ENCODE data around the gene ACADVL.

Gene ACADVL

GRCh38 chr17:7222093-7222971, 2.6 kb downstream of the ACADVL start:
- no peak overlapping the region for H3K4me3 ChIP-seq (ENCODE audit: low read depth, low read length)
- no peak for DNase-seq (ENCODE audit: low read depth, low spot score)
- TF ChIP-seq CTCF (IDR thresholded peaks at IDR 0.05; ENCODE audit: low read depth, low read length) = no peak
- in situ Hi-C loops (cut with HindIII; ENCODE audit: low sequenced_read_pairs) = no loop called here

GRCh38 chr17:7222972-7223292, 3.2 kb downstream of the ACADVL start:
- no peak for TF ChIP-seq CTCF (IDR thresholded peaks at IDR 0.05; ENCODE audit: low read depth, low read length)
- in situ Hi-C loops (cut with HindIII; ENCODE audit: low sequenced_read_pairs) = no loop called here
- DNase-seq (ENCODE audit: low read depth, low spot score) = no peak
- no peak overlapping the region for H3K4me3 ChIP-seq (ENCODE audit: low read depth, low read length)

DNA sequence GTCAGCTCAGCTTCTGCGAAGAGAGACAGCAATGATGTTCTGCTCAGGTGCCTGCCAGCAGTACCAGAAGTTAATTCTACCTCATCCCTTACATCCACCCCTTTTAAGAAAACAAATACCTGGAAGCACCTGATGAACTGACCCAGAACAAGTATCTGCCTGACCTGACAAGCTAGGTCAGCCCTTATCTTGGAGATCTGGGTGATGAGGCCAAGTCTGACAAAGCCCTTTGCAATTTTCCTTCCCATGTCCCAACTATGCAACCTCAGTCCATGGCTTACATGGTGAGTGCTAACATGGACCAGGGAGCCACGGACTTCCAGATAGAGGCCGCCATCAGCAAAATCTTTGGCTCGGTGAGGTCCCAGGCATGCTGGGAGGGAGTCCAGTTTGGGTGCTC, 3.6 kb downstream of the ACADVL start:
- TF ChIP-seq CTCF (IDR thresholded peaks at IDR 0.05; ENCODE audit: low read depth, low read length) = no peak
- DNase-seq (ENCODE audit: low read depth, low spot score) = no peak
- no peak overlapping the region for H3K4me3 ChIP-seq (ENCODE audit: low read depth, low read length)
- in situ Hi-C loops (cut with HindIII; ENCODE audit: low sequenced_read_pairs) = no loop called here

DNA sequence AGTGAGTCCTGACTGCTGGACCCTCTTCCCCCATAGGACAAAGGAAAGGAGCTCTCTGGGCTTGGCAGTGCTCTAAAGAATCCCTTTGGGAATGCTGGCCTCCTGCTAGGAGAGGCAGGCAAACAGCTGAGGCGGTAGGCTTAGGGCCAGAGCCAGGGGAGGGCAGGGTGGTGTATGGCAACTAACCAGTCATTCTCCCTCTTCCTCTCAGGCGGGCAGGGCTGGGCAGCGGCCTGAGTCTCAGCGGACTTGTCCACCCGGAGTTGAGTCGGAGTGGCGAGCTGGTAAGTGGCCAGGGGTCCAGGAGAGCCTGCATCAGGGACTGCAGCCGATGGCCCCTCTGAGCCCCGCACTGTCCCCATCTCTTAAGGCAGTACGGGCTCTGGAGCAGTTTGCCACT, 4.4 kb downstream of the ACADVL start:
- H3K4me3 ChIP-seq (ENCODE audit: low read depth, low read length) = no peak overlapping the region
- in situ Hi-C loops (cut with HindIII; ENCODE audit: low sequenced_read_pairs) = no loop called here
- TF ChIP-seq CTCF (IDR thresholded peaks at IDR 0.05; ENCODE audit: low read depth, low read length) = no peak
- no peak for DNase-seq (ENCODE audit: low read depth, low spot score)

DNA sequence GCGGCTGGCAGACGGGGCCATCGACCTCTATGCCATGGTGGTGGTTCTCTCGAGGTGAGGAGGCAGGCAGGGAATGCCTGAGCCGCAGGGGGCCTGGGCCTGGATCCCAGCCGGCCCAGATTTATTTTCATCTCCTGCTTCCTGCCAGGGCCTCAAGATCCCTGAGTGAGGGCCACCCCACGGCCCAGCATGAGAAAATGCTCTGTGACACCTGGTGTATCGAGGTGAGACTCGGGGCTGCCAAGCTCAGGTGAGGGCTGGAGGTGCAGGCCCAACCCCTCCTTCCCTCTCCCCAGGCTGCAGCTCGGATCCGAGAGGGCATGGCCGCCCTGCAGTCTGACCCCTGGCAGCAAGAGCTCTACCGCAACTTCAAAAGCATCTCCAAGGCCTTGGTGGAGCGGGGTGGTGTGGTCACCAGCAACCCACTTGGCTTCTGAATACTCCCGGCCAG, 4.9 kb downstream of the ACADVL start:
- H3K4me3 ChIP-seq (ENCODE audit: low read depth, low read length) = no peak overlapping the region
- no peak for TF ChIP-seq CTCF (IDR thresholded peaks at IDR 0.05; ENCODE audit: low read depth, low read length)
- DNase-seq (ENCODE audit: low read depth, low spot score) = no peak
- in situ Hi-C loops (cut with HindIII; ENCODE audit: low sequenced_read_pairs) = no loop called here

GRCh38 chr17:7225711-7226331, 6.1 kb downstream of the ACADVL start:
- no peak for TF ChIP-seq CTCF (IDR thresholded peaks at IDR 0.05; ENCODE audit: low read depth, low read length)
- no peak overlapping the region for H3K4me3 ChIP-seq (ENCODE audit: low read depth, low read length)
- no peak for DNase-seq (ENCODE audit: low read depth, low spot score)
- in situ Hi-C loops (cut with HindIII; ENCODE audit: low sequenced_read_pairs) = no loop called here

Measured in astrocyte of the spinal cord (primary cell).